H1 (cell line): ENCODE measurements around the gene CUBN. TPM values are rescaled to one million over a fixed set of nuclear protein-coding genes. Genes with fewer than 3 reads are reported as not detected.
A peak's percentile ranks its signal among the peaks of the same experiment; 100 is the strongest.

Experiments
- CTCF ChIA-PET: fragments of 300-600 bp; sonication (Branson Sonifier 250); formaldehyde crosslinking; loops from one replicate; lab custom pipeline; 2021; ENCODE audit not compliant: partially characterized antibody; lab: Charles Lee
- POLR2A ChIA-PET: fragments of 300-600 bp; sonication (Branson Sonifier 250); formaldehyde crosslinking; loops from one replicate; lab custom pipeline; 2021; ENCODE audit warnings: inconsistent platforms; ENCODE audit not compliant: partially characterized antibody; lab: Charles Lee
- DNase-seq, 2 experiments: peaks; one replicate each; pipeline versions ENCODE4 v3.0.0 to v3.0.0-alpha.2; 2010 to 2022; ENCODE audit warnings: low spot score in 2 of 2, low read depth in 1 of 2, mixed read lengths in 1 of 2
- FAIRE-seq: peaks from 2 replicates; lab custom pipeline; 2011; peaks lifted over from hg19 to GRCh38; lab: Jason Lieb, UNC
- H2AFZ ChIP-seq: 2 replicates; pipeline ENCODE4 v1.8.1; 2012; ENCODE audit warnings: low read length, inconsistent platforms
- H2AK5ac ChIP-seq: 2 replicates; pipeline ENCODE4 v1.6.1; 2013; ENCODE audit warnings: low read depth, low read length
- H2BK120ac ChIP-seq: replicated peaks from 2 replicates; pipeline ENCODE3; 2013; ENCODE audit warnings: low read depth, low read length, inconsistent platforms
- H2BK12ac ChIP-seq: 2 replicates; pipeline ENCODE4 v1.6.1; 2013; ENCODE audit warnings: low read depth, low read length
- H2BK15ac ChIP-seq: 2 replicates; pipeline ENCODE4 v1.6.1; 2013; ENCODE audit warnings: low read length
- H2BK20ac ChIP-seq: 2 replicates; pipeline ENCODE4 v1.6.1; 2013; ENCODE audit warnings: low read length
- H2BK5ac ChIP-seq: 2 replicates; pipeline ENCODE4 v1.6.1; 2013; ENCODE audit warnings: low read depth, low read length
- H3K14ac ChIP-seq: 2 replicates; pipeline ENCODE4 v1.6.1; 2013; ENCODE audit warnings: inconsistent platforms; ENCODE audit not compliant: insufficient read length
- H3K18ac ChIP-seq: 2 replicates; pipeline ENCODE4 v1.6.1; 2013; ENCODE audit warnings: low read length; ENCODE audit errors: extremely low read depth
- H3K23ac ChIP-seq: 2 replicates; pipeline ENCODE4 v1.6.1; 2013; ENCODE audit warnings: inconsistent platforms; ENCODE audit not compliant: insufficient read length
- H3K23me2 ChIP-seq: 2 replicates; pipeline ENCODE4 v1.6.1; 2013; ENCODE audit warnings: low read depth, low read length
- H3K27ac ChIP-seq: 2 replicates; pipeline ENCODE4 v1.6.1; 2011; ENCODE audit warnings: low read depth, low read length, inconsistent platforms
- H3K27me3 ChIP-seq, 4 experiments: replicated peaks in 1 of 4; 1 replicate in 1 of 4; 2 replicates in 3 of 4; pipeline versions ENCODE4 v1.6.1 to v1.8.1; 2011 to 2013; ENCODE audit warnings: low read length in 3 of 4, mild to moderate bottlenecking in 3 of 4, inconsistent platforms in 2 of 4, mixed read lengths in 2 of 4, moderate library complexity in 1 of 4; ENCODE audit not compliant: control insufficient read depth in 3 of 4, insufficient read depth in 3 of 4; ENCODE audit errors: extremely low read depth in 1 of 4
- H3K36me3 ChIP-seq, 4 experiments: 2 replicates each; pipeline versions ENCODE4 v1.6.1 to v1.8.1; 2011 to 2013; ENCODE audit warnings: mild to moderate bottlenecking in 4 of 4, low read length in 3 of 4, moderate library complexity in 2 of 4, control low read depth in 1 of 4, inconsistent platforms in 1 of 4; ENCODE audit not compliant: insufficient read depth in 4 of 4, control insufficient read depth in 2 of 4
- H3K4ac ChIP-seq: replicated peaks from 2 replicates; pipeline ENCODE3; 2013; ENCODE audit warnings: low read length, low read depth, mixed read lengths, inconsistent platforms; ENCODE audit not compliant: insufficient read length
- H3K4me1 ChIP-seq, 4 experiments: replicated peaks in 1 of 4; 1 replicate in 1 of 4; 2 replicates in 3 of 4; pipeline versions ENCODE4 v1.6.1 to v1.8.1; 2011 to 2013; ENCODE audit warnings: low read length in 3 of 4, inconsistent platforms in 2 of 4, mixed read lengths in 1 of 4; ENCODE audit not compliant: insufficient read depth in 4 of 4, control insufficient read depth in 3 of 4
- H3K4me2 ChIP-seq, 2 experiments: 2 replicates each; pipeline versions ENCODE4 v1.6.1 to v1.8.1; 2011 to 2013; ENCODE audit warnings: low read depth in 2 of 2, low read length in 2 of 2, control low read depth in 1 of 2, inconsistent platforms in 1 of 2, mild to moderate bottlenecking in 1 of 2; ENCODE audit not compliant: insufficient read depth in 1 of 2
- H3K4me3 ChIP-seq, 4 experiments: fragments of 200-600, 300-600 bp in 1 of 4; sonication (generic), shearing (Covaris generic), sonication (Bioruptor Twin) in 1 of 4; 2 replicates each; pipeline versions ENCODE4 v1.5.1 to v1.8.1; 2011 to 2016; ENCODE audit warnings: low read length in 4 of 4, low read depth in 3 of 4, control low read depth in 2 of 4, inconsistent platforms in 2 of 4, mild to moderate bottlenecking in 2 of 4, mixed read lengths in 1 of 4, moderate library complexity in 1 of 4; ENCODE audit not compliant: insufficient read depth in 2 of 4; ENCODE audit errors: extremely low read depth in 1 of 4
- H3K56ac ChIP-seq: replicated peaks from 2 replicates; pipeline ENCODE3; 2013; ENCODE audit warnings: low read depth, mild to moderate bottlenecking, mixed read lengths, low read length, inconsistent platforms; ENCODE audit not compliant: insufficient read length
- H3K79me1 ChIP-seq: 2 replicates; pipeline ENCODE4 v1.6.1; 2013; ENCODE audit warnings: low read depth, low read length, control low read depth
- H3K79me2 ChIP-seq, 2 experiments: 2 replicates each; pipeline versions ENCODE4 v1.6.1 to v1.8.1; 2012 to 2013; ENCODE audit warnings: low read length in 2 of 2, mild to moderate bottlenecking in 2 of 2, inconsistent platforms in 1 of 2; ENCODE audit not compliant: insufficient read depth in 2 of 2, control insufficient read depth in 1 of 2
- H3K9ac ChIP-seq, 4 experiments: replicated peaks in 1 of 4; 1 replicate in 1 of 4; 2 replicates in 3 of 4; pipeline versions ENCODE4 v1.6.1 to v1.8.1; 2011 to 2013; ENCODE audit warnings: low read depth in 3 of 4, low read length in 3 of 4, control low read depth in 2 of 4, mild to moderate bottlenecking in 2 of 4, moderate library complexity in 2 of 4, inconsistent platforms in 1 of 4; ENCODE audit errors: extremely low read depth in 1 of 4
- H3K9me3 ChIP-seq, 2 experiments: 2 replicates each; pipeline versions ENCODE4 v1.6.1 to v1.8.1; 2012 to 2013; ENCODE audit warnings: mild to moderate bottlenecking in 2 of 2, moderate library complexity in 2 of 2, control low read depth in 1 of 2, inconsistent platforms in 1 of 2, low read depth in 1 of 2, low read length in 1 of 2, mixed read lengths in 1 of 2; ENCODE audit not compliant: insufficient read depth in 2 of 2
- H4K20me1 ChIP-seq, 2 experiments: replicated peaks in 1 of 2; 2 replicates each; pipeline versions ENCODE3 to v1.8.1; 2011 to 2013; ENCODE audit warnings: inconsistent platforms in 2 of 2, low read length in 2 of 2, mild to moderate bottlenecking in 1 of 2; ENCODE audit not compliant: insufficient read depth in 2 of 2, control insufficient read depth in 1 of 2
- H4K5ac ChIP-seq: 2 replicates; pipeline ENCODE4 v1.6.1; 2013; ENCODE audit warnings: low read length, low read depth, mixed read lengths, inconsistent platforms; ENCODE audit not compliant: insufficient read length
- H4K8ac ChIP-seq: 2 replicates; pipeline ENCODE4 v1.8.0; 2013; ENCODE audit warnings: mild to moderate bottlenecking, moderate library complexity, low read length, inconsistent platforms; ENCODE audit not compliant: insufficient read depth; ENCODE audit errors: extremely low read depth
- H4K91ac ChIP-seq: replicated peaks from 2 replicates; pipeline ENCODE3; 2013; ENCODE audit warnings: low read length, mixed read lengths, inconsistent platforms; ENCODE audit not compliant: insufficient read length
- ASH2L ChIP-seq: fragments of 200-600, 300-600 bp; sonication (generic); IDR thresholded peaks from one replicate; pipeline ENCODE4 v1.7.1; 2017; ENCODE audit warnings: low read length
- CEBPB ChIP-seq: IDR thresholded peaks from 2 replicates; pipeline ENCODE4 v1.6.1; 2012; ENCODE audit warnings: low read depth, low read length
- GABPA ChIP-seq: IDR thresholded peaks from 2 replicates; pipeline ENCODE4 v1.6.1; 2011; ENCODE audit warnings: mild to moderate bottlenecking, low read length, moderate library complexity, borderline replicate concordance; ENCODE audit not compliant: insufficient read depth
- KDM1A ChIP-seq: fragments of 200-600, 300-600 bp; sonication (generic); IDR thresholded peaks from 2 replicates; pipeline ENCODE4 v1.7.1; 2016; ENCODE audit warnings: mild to moderate bottlenecking, low read length, borderline replicate concordance
- KDM4A ChIP-seq: IDR thresholded peaks from one replicate; pipeline ENCODE4 v1.7.1; 2012; ENCODE audit warnings: low read depth, mild to moderate bottlenecking, moderate library complexity, low read length, inconsistent platforms; ENCODE audit not compliant: severe bottlenecking
- POLR2AphosphoS5 ChIP-seq: IDR thresholded peaks from 2 replicates; pipeline ENCODE4 v1.6.1; 2011; ENCODE audit warnings: low read depth, low read length
- RAD21 ChIP-seq, 2 experiments: IDR thresholded peaks in 1 of 2; conservative IDR thresholded peaks in 1 of 2; 2 replicates each; pipeline ENCODE4 v1.6.1; 2011; ENCODE audit warnings: low read depth in 2 of 2, low read length in 2 of 2, improper control_type of control experiment in 1 of 2, inconsistent platforms in 1 of 2, mild to moderate bottlenecking in 1 of 2, moderate library complexity in 1 of 2
- WGBS, 2 experiments: shearing (Covaris generic) in 1 of 2; methylation state at CpG; one replicate each; pipeline versions ENCODE4 v1.1.6 to v1.1.7; 2013 to 2015; ENCODE audit warnings: low lambda C conversion rate in 2 of 2, mixed read lengths in 2 of 2, inconsistent platforms in 1 of 2, low coverage in 1 of 2, missing lambda C conversion rate in 1 of 2; ENCODE audit not compliant: insufficient replicate concordance in 2 of 2, insufficient coverage in 1 of 2, insufficient read length in 1 of 2; ENCODE audit errors: extremely low coverage in 1 of 2, missing lambda C conversion rate in 1 of 2; 5-methylcytosine and 5-hydroxymethylcytosine counted together
- polyA plus RNA-seq, 7 experiments: library from polyadenylated mRNA; depleted of rRNA in 3 of 7; stranded (reverse) in 5 of 7; unstranded in 2 of 7; fragments of >200 nt in 5 of 7; fragments of 200-250 nt in 2 of 7; gene quantifications; 1 replicate in 5 of 7; 2 replicates in 1 of 7; 4 replicates in 1 of 7; pipeline versions ENCODE4 v1.2.1 to v1.2.3, GENCODE V29; 2011 to 2013; ENCODE audit warnings: missing spikeins in 2 of 7, mixed read lengths in 2 of 7
- total RNA-seq: library from RNA; stranded (reverse); fragmentation: NEBNext Ultra II Directional; extraction: Animal tissue kit (Norgen Biotek cat#: 25700); gene quantifications from 2 replicates; pipeline ENCODE4 v1.2.1, GENCODE V29; 2021
- TF ChIP-seq, protein P1 (sequence below), 3 experiments: IDR thresholded peaks; 1 replicate in 2 of 3; 2 replicates in 1 of 3; pipeline versions ENCODE4 v1.5.1 to v1.6.1; 2011; ENCODE audit warnings: low read length in 3 of 3, mild to moderate bottlenecking in 3 of 3, inconsistent platforms in 2 of 3, low read depth in 1 of 3, moderate library complexity in 1 of 3; ENCODE audit not compliant: insufficient read depth in 1 of 3; ENCODE audit errors: control extremely low read depth in 1 of 3

Gene CUBN
- total and polyA plus RNA-seq, 2 of the 8 experiments (the other 6 are each of a cell fraction or from before 2014, with no cell fraction given) = 0.04 to 0.08 TPM

GRCh38 chr10:16952610-16953009, 177.0 kb downstream of the CUBN start:
- 74% methylated on average over 5 of the region's 5 CpGs; no CpG with 5 or more reads in 1 of the 2 experiments for WGBS, 2 experiments
- Histone ChIP-seq H3K9me3 (no peaks in the 10 kb centered on the region), H4K5ac (no peak overlapping the region), H2BK120ac (no peak overlapping the region), H3K27ac (no peak overlapping the region), H3K79me2 (no peaks in the 10 kb centered on the region), H3K36me3 (no peaks in the 10 kb centered on the region), H3K23me2 (no peaks in the 10 kb centered on the region), H2BK5ac (no peak overlapping the region), H3K4me2 (no peak overlapping the region), H3K4me3 (no peak overlapping the region), H4K8ac (no peak overlapping the region), H4K20me1 (no peaks in the 10 kb centered on the region), H3K79me1 (no peaks in the 10 kb centered on the region), H3K4me1 (peaks cover 2 to 5% (median 3%) of the 10 kb centered on the region in 4 experiments; a peak in 4 of 7 replicates), H3K9ac (no peak overlapping the region), H2BK12ac (no peak overlapping the region; the same call in 1 of the 2 replicates), H3K23ac (no peak overlapping the region), H2BK15ac (no peak overlapping the region), H3K27me3 (no peaks in the 10 kb centered on the region), H2BK20ac (no peak overlapping the region), H2AFZ (0 out of 2 replicates have a peak overlapping the region, but pooled peaks have one; percentile 15), H3K14ac (no peak overlapping the region), H3K56ac (no peak overlapping the region), H3K18ac (no peak overlapping the region), H2AK5ac (no peak overlapping the region), H3K4ac (no peak overlapping the region), H4K91ac (no peak overlapping the region)
- DNase-seq (no peak), FAIRE-seq (no peak)
- TF ChIP-seq RAD21 (IDR thresholded peaks at IDR 0.05 in 1 of 2, conservative IDR thresholded peaks at IDR 0.05 in 1 of 2; ENCODE audit: low read depth in 2 of 2, low read length in 2 of 2) (peak; percentile 34 to 44), CEBPB (no peak), POLR2AphosphoS5 (no peak), GABPA (no peak), ASH2L (no peak), KDM1A (no peak), KDM4A (no peak)
- TF ChIP-seq, protein P1, sequence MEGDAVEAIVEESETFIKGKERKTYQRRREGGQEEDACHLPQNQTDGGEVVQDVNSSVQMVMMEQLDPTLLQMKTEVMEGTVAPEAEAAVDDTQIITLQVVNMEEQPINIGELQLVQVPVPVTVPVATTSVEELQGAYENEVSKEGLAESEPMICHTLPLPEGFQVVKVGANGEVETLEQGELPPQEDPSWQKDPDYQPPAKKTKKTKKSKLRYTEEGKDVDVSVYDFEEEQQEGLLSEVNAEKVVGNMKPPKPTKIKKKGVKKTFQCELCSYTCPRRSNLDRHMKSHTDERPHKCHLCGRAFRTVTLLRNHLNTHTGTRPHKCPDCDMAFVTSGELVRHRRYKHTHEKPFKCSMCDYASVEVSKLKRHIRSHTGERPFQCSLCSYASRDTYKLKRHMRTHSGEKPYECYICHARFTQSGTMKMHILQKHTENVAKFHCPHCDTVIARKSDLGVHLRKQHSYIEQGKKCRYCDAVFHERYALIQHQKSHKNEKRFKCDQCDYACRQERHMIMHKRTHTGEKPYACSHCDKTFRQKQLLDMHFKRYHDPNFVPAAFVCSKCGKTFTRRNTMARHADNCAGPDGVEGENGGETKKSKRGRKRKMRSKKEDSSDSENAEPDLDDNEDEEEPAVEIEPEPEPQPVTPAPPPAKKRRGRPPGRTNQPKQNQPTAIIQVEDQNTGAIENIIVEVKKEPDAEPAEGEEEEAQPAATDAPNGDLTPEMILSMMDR (IDR thresholded peaks at IDR 0.05; ENCODE audit: control extremely low read depth in 1 of 3, insufficient read depth in 1 of 3, low read depth in 1 of 3, low read length in 3 of 3) = peak in 2 of 3 experiments; percentile 21; a peak in 2 of 4 replicates
- ChIA-PET POLR2A (no interaction called here), CTCF (interaction anchor here (0.7 to 1.4 kb wide), 8 partner anchors 14 to 164 kb away, joined by 3 to 7 read pairs (median 4); no protein-coding TSS in a partner anchor)
